PC-3 (cell line): ENCODE measurements around the gene KRT28. TPM values are rescaled to one million over a fixed set of nuclear protein-coding genes. Genes with fewer than 3 reads are reported as not detected.

Source experiments
- ATAC-seq: fragments of 200-7000 bp; cut with Tn5 transposase; 2 replicates; pipeline ENCODE4 v1.9.1; 2020; ENCODE audit warnings: mild to moderate bottlenecking, moderate library complexity
- BruUV-seq: library from RNA; stranded (reverse); fragments of 400-500 nt; replicated peaks from 2 replicates; lab custom pipeline; 2021; lab: Mats Ljungman, UMichigan
- CTCF ChIA-PET: fragments of 300-600 bp; sonication (Branson Sonifier 250); formaldehyde crosslinking; loops from one replicate; lab custom pipeline; 2022; ENCODE audit warnings: antibody characterized with exemption; lab: Charles Lee
- POLR2A ChIA-PET: fragments of 300-600 bp; sonication (Branson Sonifier 250); formaldehyde crosslinking; loops from one replicate; lab custom pipeline; 2022; ENCODE audit warnings: antibody characterized with exemption; ENCODE audit not compliant: unreplicated experiment; lab: Charles Lee
- DNase-seq: peaks from one replicate; pipeline ENCODE4 v3.0.0-alpha.2; 2015
- H2AFZ ChIP-seq: fragments of 300-600 bp; sonication (generic); 2 replicates; pipeline ENCODE4 v1.6.0; 2016; ENCODE audit warnings: antibody characterized with exemption, low read length
- H3F3A ChIP-seq: fragments of 300-600 bp; sonication (generic); one replicate; pipeline ENCODE4 v1.6.0; 2017; ENCODE audit warnings: antibody characterized with exemption, low read length, control low read depth, mild to moderate bottlenecking; ENCODE audit not compliant: unreplicated experiment
- H3K27ac ChIP-seq: fragments of 300-600 bp; sonication (generic); 2 replicates; pipeline ENCODE4 v1.5.1; 2016; ENCODE audit warnings: mild to moderate bottlenecking, low read length
- H3K27me3 ChIP-seq: fragments of 300-600 bp; sonication (generic); 2 replicates; pipeline ENCODE4 v1.6.1; 2016; ENCODE audit warnings: low read length, mixed read lengths
- H3K36me3 ChIP-seq: fragments of 300-600 bp; sonication (generic); 2 replicates; pipeline ENCODE4 v1.6.1; 2016; ENCODE audit warnings: low read depth, mixed run types, low read length, mixed read lengths
- H3K4me1 ChIP-seq: fragments of 300-600 bp; sonication (generic); 2 replicates; pipeline ENCODE4 v1.5.1; 2016; ENCODE audit warnings: low read length; ENCODE audit not compliant: insufficient read depth
- H3K4me2 ChIP-seq: fragments of 300-600 bp; sonication (generic); 2 replicates; pipeline ENCODE4 v1.6.0; 2016; ENCODE audit warnings: low read length
- H3K4me3 ChIP-seq: fragments of 300-600 bp; sonication (generic); 2 replicates; pipeline ENCODE4 v1.5.1; 2016; ENCODE audit warnings: mild to moderate bottlenecking, low read length, mixed read lengths
- H3K79me2 ChIP-seq: fragments of 300-600 bp; sonication (generic); 2 replicates; pipeline ENCODE4 v1.6.1; 2017; ENCODE audit warnings: low read length, mixed read lengths
- H3K9ac ChIP-seq: fragments of 300-600 bp; sonication (generic); 2 replicates; pipeline ENCODE4 v1.6.0; 2016; ENCODE audit warnings: mild to moderate bottlenecking, low read length
- H3K9me2 ChIP-seq: fragments of 300-600 bp; sonication (generic); replicated peaks from 2 replicates; pipeline ENCODE4 v1.6.1; 2016; ENCODE audit warnings: mixed run types, low read length, mixed read lengths
- H3K9me3 ChIP-seq: fragments of 300-600 bp; sonication (generic); 2 replicates; pipeline ENCODE4 v1.6.1; 2016; ENCODE audit warnings: low read length, mixed read lengths
- H4K20me1 ChIP-seq: fragments of 300-600 bp; sonication (generic); 2 replicates; pipeline ENCODE4 v1.6.1; 2016; ENCODE audit warnings: low read length, mixed read lengths
- EZH2 ChIP-seq: fragments of 300-600 bp; sonication (generic); IDR thresholded peaks from one replicate; pipeline ENCODE4 v1.6.1; 2017; ENCODE audit warnings: antibody characterized with exemption, mild to moderate bottlenecking, low read length; ENCODE audit not compliant: unreplicated experiment
- EZH2phosphoT487 ChIP-seq: fragments of 300-600 bp; sonication (generic); IDR thresholded peaks from 2 replicates; pipeline ENCODE4 v1.6.1; 2018; ENCODE audit warnings: mild to moderate bottlenecking, antibody characterized with exemption, low read length, borderline replicate concordance
- intact Hi-C: fragments of 100-400 bp; cut with micrococcal nuclease; formaldehyde crosslinking; loops from 2 replicates; pipeline ENCODE4 v1.9.0; 2023
- total RNA-seq: library from RNA; depleted of rRNA; stranded (reverse); fragments of >200 nt; gene quantifications from 2 replicates; pipeline ENCODE4 v1.2.3, GENCODE V29; 2014
- TF ChIP-seq, protein P1 (sequence below): fragments of 300-600 bp; sonication (generic); conservative IDR thresholded peaks from 2 replicates; pipeline ENCODE4 v1.5.1; 2017; ENCODE audit warnings: antibody characterized with exemption, low read depth, mild to moderate bottlenecking, low read length

Gene KRT28
- total RNA-seq, 1 experiment from 2014 or later = not detected

DNA sequence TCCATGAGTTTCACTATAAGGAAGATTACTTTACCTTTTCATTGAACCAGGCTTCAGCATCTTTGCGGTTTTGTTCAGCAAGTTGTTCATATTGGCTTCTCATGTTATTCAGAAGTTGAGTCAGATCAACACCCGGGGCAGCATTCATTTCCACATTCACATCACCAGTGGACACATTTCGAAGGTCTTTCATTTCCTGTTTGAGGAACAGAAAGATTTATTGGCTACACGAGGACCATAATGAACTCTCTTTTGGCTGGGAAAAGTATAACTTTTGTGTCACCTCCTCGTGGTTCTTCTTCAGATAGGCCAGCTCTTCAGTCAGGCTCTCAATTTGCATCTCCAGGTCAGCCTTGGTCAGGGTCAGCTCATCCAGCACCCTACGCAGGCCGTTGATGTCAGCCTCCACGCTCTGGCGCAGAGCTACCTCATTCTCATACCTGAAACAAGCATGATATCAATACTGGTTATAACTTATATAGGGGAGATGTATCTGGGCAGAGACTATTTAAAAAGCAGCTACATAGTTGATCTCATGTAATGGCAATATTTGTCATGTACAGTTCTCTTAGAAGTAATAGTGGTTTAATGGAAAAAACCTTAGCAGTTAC lies 20.6 kb upstream of the KRT28 start:
- intact Hi-C loops = no loop called here
- BruUV-seq = no TSS peak

DNA sequence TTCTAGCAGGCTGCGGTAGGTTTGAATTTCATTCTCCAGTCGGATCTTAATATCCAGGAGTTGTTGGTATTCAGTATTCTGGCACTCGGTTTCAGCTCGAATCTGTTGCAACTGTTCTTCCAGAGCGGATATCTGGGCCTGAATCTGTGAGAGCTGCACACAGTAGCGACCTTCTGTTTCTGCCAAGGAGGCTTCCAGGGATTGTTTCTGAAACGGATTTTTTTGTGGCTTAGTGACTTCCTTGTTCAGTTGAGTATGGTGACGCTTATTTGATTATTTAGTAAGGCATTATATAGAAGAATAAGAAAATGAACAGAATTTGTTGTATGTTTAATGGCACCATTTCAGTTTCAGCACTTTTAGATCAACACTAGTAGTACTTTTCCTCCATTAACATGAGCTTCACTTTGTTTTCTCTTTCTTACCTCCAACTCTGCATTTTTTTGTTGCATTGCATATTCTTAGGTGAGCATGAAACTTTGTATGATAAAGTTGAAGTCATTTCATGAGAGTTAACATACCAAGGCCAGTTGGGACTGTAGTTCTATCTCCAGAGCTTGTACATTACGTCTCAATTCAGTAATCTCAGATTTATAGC lies 19.9 kb upstream of the KRT28 start:
- Histone ChIP-seq H3K79me2 (peaks cover 25% of the 10 kb centered on the region), H3K9me2 (no peaks in the 10 kb centered on the region), H3K9me3 (no peaks in the 10 kb centered on the region), H2AFZ (peak overlapping the region; percentile 83), H3F3A (no peaks in the 10 kb centered on the region), H3K4me2 (peak overlapping the region; percentile 92), H3K4me3 (peak overlapping the region; percentile 96), H4K20me1 (no peaks in the 10 kb centered on the region), H3K27me3 (no peaks in the 10 kb centered on the region), H3K36me3 (no peaks in the 10 kb centered on the region), H3K9ac (peak overlapping the region; percentile 89), H3K27ac (peak overlapping the region; percentile 67), H3K4me1 (peaks cover 17% of the 10 kb centered on the region; the same call in 1 of the 2 replicates)
- no TSS peak for BruUV-seq
- TF ChIP-seq EZH2 = no peak
- TF ChIP-seq, protein P1, sequence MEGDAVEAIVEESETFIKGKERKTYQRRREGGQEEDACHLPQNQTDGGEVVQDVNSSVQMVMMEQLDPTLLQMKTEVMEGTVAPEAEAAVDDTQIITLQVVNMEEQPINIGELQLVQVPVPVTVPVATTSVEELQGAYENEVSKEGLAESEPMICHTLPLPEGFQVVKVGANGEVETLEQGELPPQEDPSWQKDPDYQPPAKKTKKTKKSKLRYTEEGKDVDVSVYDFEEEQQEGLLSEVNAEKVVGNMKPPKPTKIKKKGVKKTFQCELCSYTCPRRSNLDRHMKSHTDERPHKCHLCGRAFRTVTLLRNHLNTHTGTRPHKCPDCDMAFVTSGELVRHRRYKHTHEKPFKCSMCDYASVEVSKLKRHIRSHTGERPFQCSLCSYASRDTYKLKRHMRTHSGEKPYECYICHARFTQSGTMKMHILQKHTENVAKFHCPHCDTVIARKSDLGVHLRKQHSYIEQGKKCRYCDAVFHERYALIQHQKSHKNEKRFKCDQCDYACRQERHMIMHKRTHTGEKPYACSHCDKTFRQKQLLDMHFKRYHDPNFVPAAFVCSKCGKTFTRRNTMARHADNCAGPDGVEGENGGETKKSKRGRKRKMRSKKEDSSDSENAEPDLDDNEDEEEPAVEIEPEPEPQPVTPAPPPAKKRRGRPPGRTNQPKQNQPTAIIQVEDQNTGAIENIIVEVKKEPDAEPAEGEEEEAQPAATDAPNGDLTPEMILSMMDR = no peak
- no peak for TF ChIP-seq EZH2phosphoT487
- intact Hi-C loops = no loop called here
- POLR2A ChIA-PET = interaction anchor here (1.0 kb wide), 1 partner anchor 37 kb away, joined by 31 read pairs; no protein-coding TSS in a partner anchor
- CTCF ChIA-PET = interaction anchor here (0.7 kb wide), 1 partner anchor 29 kb away, joined by 3 read pairs; no protein-coding TSS in a partner anchor
- DNase-seq (no peak), ATAC-seq (peak; percentile 16; the same call in 1 of the 2 replicates)

More for the DNA sequence above, 20.6 kb upstream of the KRT28 start:
- no peak for ATAC-seq
- no peak for DNase-seq
- Histone ChIP-seq H3K9me2 (no peaks in the 10 kb centered on the region), H3K9ac (no peak overlapping the region), H3F3A (no peaks in the 10 kb centered on the region), H3K4me2 (peak overlapping the region; percentile 92), H4K20me1 (no peaks in the 10 kb centered on the region), H3K79me2 (peaks cover 25% of the 10 kb centered on the region), H3K4me1 (peaks cover 17% of the 10 kb centered on the region; the same call in 1 of the 2 replicates), H3K4me3 (peak overlapping the region; percentile 96; the same call in 1 of the 2 replicates), H3K9me3 (no peaks in the 10 kb centered on the region), H3K27me3 (no peaks in the 10 kb centered on the region), H2AFZ (no peak overlapping the region), H3K27ac (no peak overlapping the region), H3K36me3 (no peaks in the 10 kb centered on the region)
- CTCF ChIA-PET = no interaction called here
- TF ChIP-seq EZH2 = no peak
- TF ChIP-seq, protein P1 = no peak
- no peak for TF ChIP-seq EZH2phosphoT487
- POLR2A ChIA-PET = no interaction called here
